IMR-90 (cell line): ENCODE data around the gene LSM14B. TPM values are rescaled to one million over a fixed set of nuclear protein-coding genes. Genes with fewer than 3 reads are reported as not detected.

Source experiments
- ATAC-seq: fragments of 200-7000 bp; cut with Tn5 transposase; 2 replicates; pipeline ENCODE4 v1.9.1; 2020; ENCODE audit warnings: low read depth, mild to moderate bottlenecking, moderate library complexity
- BruUV-seq: library from RNA; stranded (reverse); fragments of 400-500 nt; replicated peaks from 2 replicates; lab custom pipeline; 2021; lab: Mats Ljungman, UMichigan
- CTCF ChIA-PET: fragments of 300-600 bp; formaldehyde crosslinking; extraction: SDS; loops from one replicate; lab custom pipeline; 2021; ENCODE audit warnings: antibody characterized with exemption; lab: Yijun Ruan, JAX
- POLR2A ChIA-PET: fragments of 300-600 bp; sonication (Branson Sonifier 250); formaldehyde crosslinking; loops from one replicate; lab custom pipeline; 2022; ENCODE audit warnings: antibody characterized with exemption; ENCODE audit not compliant: unreplicated experiment; lab: Charles Lee
- DNase-seq: peaks from one replicate; pipeline ENCODE4 v3.0.0; 2013
- H2AFZ ChIP-seq: replicated peaks from 2 replicates; pipeline ENCODE3; 2013; ENCODE audit warnings: low read length, mild to moderate bottlenecking; ENCODE audit not compliant: poor library complexity
- H2AK5ac ChIP-seq: 2 replicates; pipeline ENCODE4 v1.6.1; 2013; ENCODE audit warnings: low read depth, low read length, inconsistent platforms
- H2AK9ac ChIP-seq: replicated peaks from 2 replicates; pipeline ENCODE3; 2013; ENCODE audit warnings: mild to moderate bottlenecking, low read depth, low read length, moderate library complexity; ENCODE audit not compliant: poor library complexity
- H2BK120ac ChIP-seq: 2 replicates; pipeline ENCODE4 v1.6.1; 2013; ENCODE audit warnings: low read depth, low read length, inconsistent platforms
- H2BK15ac ChIP-seq: 3 replicates; pipeline ENCODE4 v1.6.1; 2013; ENCODE audit warnings: low read depth, low read length, inconsistent platforms
- H2BK20ac ChIP-seq: 2 replicates; pipeline ENCODE4 v1.6.1; 2013; ENCODE audit warnings: low read depth, mild to moderate bottlenecking, inconsistent platforms, low read length, moderate library complexity
- H2BK5ac ChIP-seq: 2 replicates; pipeline ENCODE4 v1.6.1; 2013; ENCODE audit warnings: mild to moderate bottlenecking, low read depth, low read length, inconsistent platforms; ENCODE audit not compliant: poor library complexity, severe bottlenecking
- H3K14ac ChIP-seq: replicated peaks from 2 replicates; pipeline ENCODE4 v1.6.1; 2013; ENCODE audit warnings: low read depth, low read length, inconsistent platforms
- H3K18ac ChIP-seq: 2 replicates; pipeline ENCODE4 v1.6.1; 2013; ENCODE audit warnings: low read depth, low read length, control low read depth
- H3K23ac ChIP-seq: 2 replicates; pipeline ENCODE4 v1.6.1; 2013; ENCODE audit warnings: low read depth, low read length, inconsistent platforms
- H3K27ac ChIP-seq: 2 replicates; pipeline ENCODE4 v1.5.1; 2013; ENCODE audit warnings: mild to moderate bottlenecking, control low read depth, low read length; ENCODE audit not compliant: insufficient read depth
- H3K27me3 ChIP-seq: 2 replicates; pipeline ENCODE4 v1.6.1; 2013; ENCODE audit warnings: low read length; ENCODE audit not compliant: control insufficient read depth, insufficient read depth
- H3K36me3 ChIP-seq: 2 replicates; pipeline ENCODE4 v1.6.1; 2013; ENCODE audit warnings: low read length, mixed read lengths; ENCODE audit not compliant: control insufficient read depth, insufficient read depth
- H3K4ac ChIP-seq: 2 replicates; pipeline ENCODE4 v1.6.1; 2013; ENCODE audit warnings: low read depth, low read length, inconsistent platforms
- H3K4me1 ChIP-seq: 2 replicates; pipeline ENCODE4 v1.6.1; 2013; ENCODE audit warnings: low read length, mixed read lengths; ENCODE audit not compliant: control insufficient read depth, insufficient read depth
- H3K4me2 ChIP-seq: 2 replicates; pipeline ENCODE4 v1.6.1; 2013; ENCODE audit warnings: low read depth, mild to moderate bottlenecking, control low read depth, low read length, moderate library complexity
- H3K4me3 ChIP-seq: 2 replicates; pipeline ENCODE4 v1.5.1; 2013; ENCODE audit warnings: low read depth, mild to moderate bottlenecking, control low read depth, low read length, moderate library complexity; ENCODE audit not compliant: insufficient read depth
- H3K56ac ChIP-seq: 2 replicates; pipeline ENCODE4 v1.6.1; 2013; ENCODE audit warnings: low read length, inconsistent platforms; ENCODE audit not compliant: insufficient read depth; ENCODE audit errors: extremely low read depth
- H3K79me1 ChIP-seq, 2 experiments: 2 replicates each; pipeline ENCODE4 v1.6.1; 2013; ENCODE audit warnings: low read length in 2 of 2, inconsistent platforms in 1 of 2, low read depth in 1 of 2
- H3K9ac ChIP-seq: 2 replicates; pipeline ENCODE4 v1.6.1; 2013; ENCODE audit warnings: low read depth, low read length, control low read depth
- H3K9me1 ChIP-seq: 2 replicates; pipeline ENCODE4 v1.6.1; 2013; ENCODE audit warnings: low read length, inconsistent platforms; ENCODE audit not compliant: insufficient read depth
- H3K9me3 ChIP-seq: 2 replicates; pipeline ENCODE4 v1.6.1; 2013; ENCODE audit warnings: low read length; ENCODE audit not compliant: control insufficient read depth, insufficient read depth
- H4K20me1 ChIP-seq: 2 replicates; pipeline ENCODE4 v1.6.1; 2013; ENCODE audit warnings: low read length, inconsistent platforms; ENCODE audit not compliant: insufficient read depth
- H4K5ac ChIP-seq: 2 replicates; pipeline ENCODE4 v1.6.1; 2013; ENCODE audit warnings: mild to moderate bottlenecking, low read depth, low read length, control low read depth
- H4K8ac ChIP-seq, 2 experiments: 2 replicates each; pipeline ENCODE4 v1.6.1; 2013; ENCODE audit warnings: low read depth in 2 of 2, low read length in 2 of 2, control low read depth in 1 of 2, inconsistent platforms in 1 of 2
- H4K91ac ChIP-seq: 2 replicates; pipeline ENCODE4 v1.6.1; 2013; ENCODE audit warnings: low read depth, low read length, inconsistent platforms; ENCODE audit not compliant: insufficient read depth
- BHLHE40 ChIP-seq: fragments of 150-350 bp; IDR thresholded peaks from 2 replicates; pipeline ENCODE4 v1.6.1; 2016; ENCODE audit warnings: mild to moderate bottlenecking, low read depth, low read length
- POLR2A ChIP-seq: IDR thresholded peaks from 2 replicates; pipeline ENCODE4 v1.6.1; 2012; ENCODE audit warnings: mild to moderate bottlenecking, low read depth, low read length
- WGBS, 2 experiments: methylation state at CpG; one replicate each; pipeline versions ENCODE4 v1.1.5 to v1.1.7; 2013; ENCODE audit warnings: missing lambda C conversion rate in 2 of 2; ENCODE audit not compliant: insufficient read length in 1 of 2; ENCODE audit errors: extremely low coverage in 2 of 2; 5-methylcytosine and 5-hydroxymethylcytosine counted together
- dilution Hi-C: fragments of 300-500 bp; cut with HindIII; formaldehyde crosslinking; loops from one replicate; pipeline ENCODE4 v1.14.3; 2018; ENCODE audit warnings: low sequenced_read_pairs; ENCODE audit not compliant: unreplicated experiment
- in situ Hi-C: fragments of 300-500 bp; cut with MboI; formaldehyde crosslinking; loops from 3 replicates; pipeline ENCODE4 v1.14.3; 2019; ENCODE audit warnings: low sequenced_read_pairs, inconsistent platforms, mixed read lengths
- intact Hi-C: fragments of 100-400 bp; cut with micrococcal nuclease; formaldehyde crosslinking; loops from 2 replicates; pipeline ENCODE4 v1.10.0; 2022
- polyA plus RNA-seq, 3 experiments: library from polyadenylated mRNA; depleted of rRNA; stranded (reverse); fragments of >200 nt; gene quantifications; 2 replicates each; pipeline ENCODE4 v1.2.3, GENCODE V29; 2012; ENCODE audit warnings: low replicate concordance in 1 of 3
- total RNA-seq: library from RNA; depleted of rRNA; stranded (reverse); fragments of >200 nt; gene quantifications from 2 replicates; pipeline ENCODE4 v1.2.3, GENCODE V29; 2012

The LSM14B gene
- total and polyA plus RNA-seq, 2 of the 4 experiments (the other 2 are of a cell fraction): 23.7 to 41.1 TPM

- H4K20me1 ChIP-seq: no peaks in the 10 kb centered on the region
- H3K14ac ChIP-seq: no peak overlapping the region
- peaks cover 11% of the 10 kb centered on the region for H3K9me3 ChIP-seq
- H3K4me3 ChIP-seq: no peak overlapping the region
- no peak overlapping the region for H2BK15ac ChIP-seq
- H2AFZ ChIP-seq: no peak overlapping the region
- no peaks in the 10 kb centered on the region for H3K36me3 ChIP-seq
- CTCF ChIA-PET: no interaction called here
- peaks cover 33% of the 10 kb centered on the region for H3K27me3 ChIP-seq
- no peak overlapping the region for H3K18ac ChIP-seq
- intact Hi-C loops (no loop called here), dilution Hi-C loops (no loop called here), in situ Hi-C loops (no loop called here)
- H3K23ac ChIP-seq: no peak overlapping the region
- BruUV-seq: no TSS peak
- H4K91ac ChIP-seq: no peak overlapping the region
- no peak overlapping the region for H3K27ac ChIP-seq
- H2AK9ac ChIP-seq: peak overlapping the region; percentile 55
- no peak overlapping the region for H3K56ac ChIP-seq
- DNase-seq (no peak), ATAC-seq (no peak)
- no peak overlapping the region for H3K4me2 ChIP-seq
- no peak overlapping the region for H2AK5ac ChIP-seq
- H4K8ac ChIP-seq: no peak overlapping the region
- POLR2A ChIA-PET: no interaction called here
- H2BK5ac ChIP-seq: no peak overlapping the region
- H3K4ac ChIP-seq: no peak overlapping the region
- no peaks in the 10 kb centered on the region; a peak in 1 of 4 replicates for H3K79me1 ChIP-seq
- no peak overlapping the region for H2BK120ac ChIP-seq
- no peak overlapping the region for H4K5ac ChIP-seq
- no peaks in the 10 kb centered on the region for H3K4me1 ChIP-seq
- H2BK20ac ChIP-seq: no peak overlapping the region
- no peak overlapping the region for H3K9ac ChIP-seq
- H3K9me1 ChIP-seq: no peaks in the 10 kb centered on the region
- no CpG with 5 or more reads among the region's 15 CpGs for WGBS, 2 experiments
- TF ChIP-seq POLR2A (0 out of 2 replicates have a peak, but pooled peaks have one; percentile 4), BHLHE40 (no peak)
These were observed 4.6 kb upstream of the LSM14B start for GRCh38 chr20:62117658-62118057.
